Activated CD4-positive, alpha-beta T cell treated with anti-CD3 and anti-CD28 coated beads for 36 hours (primary cell): ENCODE results near the gene M1AP. TPM values are rescaled to one million over a fixed set of nuclear protein-coding genes. Genes with fewer than 3 reads are reported as not detected.

Experiments used
- ATAC-seq: fragments of 200-7000 bp; cut with Tn5 transposase; one replicate; pipeline ENCODE4 v1.10.0; 2021; ENCODE audit warnings: mild to moderate bottlenecking, moderate library complexity
- CTCF ChIA-PET: fragments of 350-600 bp; sonication (Branson Sonifier 250); formaldehyde crosslinking; loops from one replicate; lab custom pipeline; 2021; ENCODE audit warnings: antibody characterized with exemption; lab: Charles Lee
- POLR2A ChIA-PET: fragments of 350-600 bp; sonication (Branson Sonifier 250); formaldehyde crosslinking; loops from one replicate; lab custom pipeline; 2021; ENCODE audit warnings: antibody characterized with exemption, inconsistent platforms; lab: Charles Lee
- DNase-seq: peaks from one replicate; pipeline ENCODE4 v3.0.0-alpha.2; 2020
- H3K27ac Mint-ChIP-seq: one replicate; pipeline ENCODE4 v1.8.0; 2021; ENCODE audit warnings: mixed read lengths
- H3K27me3 Mint-ChIP-seq: one replicate; pipeline ENCODE4 v1.8.0; 2021; ENCODE audit warnings: mixed read lengths
- H3K36me3 Mint-ChIP-seq: one replicate; pipeline ENCODE4 v1.8.0; 2021; ENCODE audit warnings: low read depth, mixed read lengths
- H3K4me1 Mint-ChIP-seq: one replicate; pipeline ENCODE4 v1.8.0; 2021; ENCODE audit warnings: mixed read lengths
- H3K4me3 Mint-ChIP-seq: one replicate; pipeline ENCODE4 v1.8.0; 2021; ENCODE audit warnings: mild to moderate bottlenecking, moderate library complexity, mixed read lengths
- H3K9me3 Mint-ChIP-seq: one replicate; pipeline ENCODE4 v1.8.0; 2021; ENCODE audit warnings: low read depth, mixed read lengths
- intact Hi-C, 2 experiments: fragments of 100-400 bp; cut with DNase I in 1 of 2; cut with micrococcal nuclease in 1 of 2; formaldehyde crosslinking; loops; one replicate each; pipeline versions ENCODE4 v1.14.2 to v1.15.1; 2022 to 2024; cut with DNase I, micrococcal nuclease
- total RNA-seq, 2 experiments: library from RNA; stranded (reverse); gene quantifications; one replicate each; pipeline ENCODE4 v1.2.3, GENCODE V29; 2021

The M1AP gene
- total RNA-seq, 2 experiments from 2014 or later = 0.18 to 0.33 TPM

GRCh38 chr2:74554820-74555531 lies 93.2 kb downstream of the M1AP start:
- H3K4me1 Mint-ChIP-seq = peaks cover 6% of the 10 kb centered on the region

GRCh38 chr2:74553892-74554819 lies 94.0 kb downstream of the M1AP start, which contains the start of the genes DOK1 and LOXL3:
TSS of gene DOK1 (plus strand) at chr2:74554720. CDS start at chr2:74554755, 35 bp downstream.
TSS of gene LOXL3 (minus strand) at chr2:74553942. CDS start at chr2:74552634, 1,308 bp downstream.
- Mint-ChIP-seq H3K9me3 (no peaks in the 10 kb centered on the region), H3K4me3 (peak within 1 kb of the TSS; percentile 91), H3K27me3 (peaks cover 17% of the 10 kb centered on the region), H3K27ac (peak within 1 kb of the TSS; percentile 91), H3K4me1 (peaks cover 9% of the 10 kb centered on the region), H3K36me3 (peaks cover 3% of the 10 kb centered on the region)
- peak; percentile 91 for DNase-seq
- POLR2A ChIA-PET = no interaction called here
- CTCF ChIA-PET = interaction anchor here (0.5 to 1.9 kb wide), 5 partner anchors 18 to 79 kb away, joined by 3 to 8 read pairs (median 3); partner anchors contain the start of gene TTC31
- intact Hi-C loops = loop anchor here (1.0 to 2.0 kb wide), 13 partner anchors 17 to 280 kb away; partner anchors contain the start of genes AUP1 (in 2 of the 2), HTRA2 (in 2 of the 2), TTC31 (in 2 of the 2) and C2orf81 (in 1 of the 2)
- ATAC-seq = peak; percentile 76

More at GRCh38 chr2:74554820-74555531, 93.2 kb downstream of the M1AP start:
- CTCF ChIA-PET = interaction anchor here (0.6 to 1.9 kb wide), 2 partner anchors 30 to 80 kb away, joined by 4 to 8 read pairs; no protein-coding TSS in a partner anchor
- intact Hi-C loops = loop anchor here (1.0 to 2.0 kb wide), 13 partner anchors 16 to 279 kb away; partner anchors contain the start of genes AUP1 (in 2 of the 2), HTRA2 (in 2 of the 2), TTC31 (in 2 of the 2) and C2orf81 (in 1 of the 2)
- H3K4me3 Mint-ChIP-seq = peak overlapping the region; percentile 91
- POLR2A ChIA-PET = no interaction called here
- no peaks in the 10 kb centered on the region for H3K9me3 Mint-ChIP-seq
- peaks cover 13% of the 10 kb centered on the region for H3K27me3 Mint-ChIP-seq
- H3K36me3 Mint-ChIP-seq = peaks cover 3% of the 10 kb centered on the region
- ATAC-seq = peak; percentile 59
- peak; percentile 64 for DNase-seq
- H3K27ac Mint-ChIP-seq = peak overlapping the region; percentile 91

- POLR2A ChIA-PET = no interaction called here
- Mint-ChIP-seq H3K4me1 (peaks cover 12% of the 10 kb centered on the region), H3K27me3 (peaks cover 21% of the 10 kb centered on the region), H3K27ac (peak overlapping the region; percentile 81), H3K36me3 (peaks cover 3% of the 10 kb centered on the region), H3K4me3 (peak overlapping the region; percentile 91), H3K9me3 (no peaks in the 10 kb centered on the region)
- no peak for ATAC-seq
- intact Hi-C loops = no loop called here
- DNase-seq = no peak
- CTCF ChIA-PET = interaction anchor here (1.3 kb wide), 1 partner anchor 70 kb away, joined by 3 read pairs; the partner anchor contains the start of gene TTC31
Observed at GRCh38 chr2:74552914-74553811, 95.0 kb downstream of the M1AP start.

GRCh38 chr2:74551942-74552913 lies 95.9 kb downstream of the M1AP start:
- H3K27ac Mint-ChIP-seq = peak overlapping the region; percentile 2

GRCh38 chr2:74551530-74551929 lies 96.6 kb downstream of the M1AP start:
- ChIA-PET CTCF (interaction anchor here (1.4 kb wide), 1 partner anchor 20 kb away, joined by 4 read pairs; no protein-coding TSS in a partner anchor), POLR2A (no interaction called here)
- DNase-seq (no peak), ATAC-seq (no peak)
- Mint-ChIP-seq H3K27me3 (peaks cover 29% of the 10 kb centered on the region), H3K4me1 (peaks cover 12% of the 10 kb centered on the region), H3K27ac (no peak overlapping the region), H3K36me3 (peaks cover 1% of the 10 kb centered on the region), H3K9me3 (no peaks in the 10 kb centered on the region), H3K4me3 (no peak overlapping the region)
- intact Hi-C loops = no loop called here

More at GRCh38 chr2:74551942-74552913, 95.9 kb downstream of the M1AP start:
- Mint-ChIP-seq H3K27me3 (peaks cover 27% of the 10 kb centered on the region), H3K4me3 (no peak overlapping the region), H3K36me3 (peaks cover 3% of the 10 kb centered on the region), H3K9me3 (no peaks in the 10 kb centered on the region), H3K4me1 (peaks cover 12% of the 10 kb centered on the region)
- no peak for DNase-seq
- CTCF ChIA-PET = interaction anchor here (1.4 kb wide), 1 partner anchor 21 kb away, joined by 4 read pairs; no protein-coding TSS in a partner anchor
- intact Hi-C loops = no loop called here
- no peak for ATAC-seq
- POLR2A ChIA-PET = no interaction called here

- ATAC-seq (no peak), DNase-seq (no peak)
- H3K27me3 Mint-ChIP-seq = peaks cover 30% of the 10 kb centered on the region
- no peaks in the 10 kb centered on the region for H3K9me3 Mint-ChIP-seq
- H3K36me3 Mint-ChIP-seq = no peaks in the 10 kb centered on the region
- H3K27ac Mint-ChIP-seq = no peak overlapping the region
- peaks cover 8% of the 10 kb centered on the region for H3K4me1 Mint-ChIP-seq
- ChIA-PET POLR2A (no interaction called here), CTCF (interaction anchor here (0.6 to 0.7 kb wide), 3 partner anchors 20 to 94 kb away, joined by 3 read pairs; partner anchors contain the start of gene CCDC142)
- no peak overlapping the region for H3K4me3 Mint-ChIP-seq
- intact Hi-C loops = no loop called here
Observed at GRCh38 chr2:74550231-74550630, 97.9 kb downstream of the M1AP start.

GRCh38 chr2:74548900-74549826 lies 99.0 kb downstream of the M1AP start:
- H3K27me3 Mint-ChIP-seq = peaks cover 30% of the 10 kb centered on the region
- ATAC-seq (peak; percentile 61), DNase-seq (peak; percentile 54)

GRCh38 chr2:74548285-74548899 lies 99.7 kb downstream of the M1AP start:
- ChIA-PET CTCF (no interaction called here), POLR2A (no interaction called here)
- ATAC-seq = no peak
- Mint-ChIP-seq H3K27ac (no peak overlapping the region), H3K27me3 (peaks cover 30% of the 10 kb centered on the region), H3K9me3 (no peaks in the 10 kb centered on the region), H3K4me1 (peaks cover 6% of the 10 kb centered on the region), H3K4me3 (peak overlapping the region; percentile 53), H3K36me3 (no peaks in the 10 kb centered on the region)
- intact Hi-C loops = loop anchor here in 1 of 2 experiments (2.0 kb wide), 1 partner anchor 18 kb away; no protein-coding TSS in a partner anchor
- DNase-seq = no peak

More at GRCh38 chr2:74548900-74549826, 99.0 kb downstream of the M1AP start:
- intact Hi-C loops = loop anchor here in 1 of 2 experiments (2.0 kb wide), 1 partner anchor 18 kb away; no protein-coding TSS in a partner anchor
- no peaks in the 10 kb centered on the region for H3K9me3 Mint-ChIP-seq
- H3K4me3 Mint-ChIP-seq = peak overlapping the region; percentile 57
- POLR2A ChIA-PET = no interaction called here
- H3K36me3 Mint-ChIP-seq = no peaks in the 10 kb centered on the region
- CTCF ChIA-PET = interaction anchor here (0.6 kb wide), 1 partner anchor 67 kb away, joined by 3 read pairs; the partner anchor contains the start of gene CCDC142
- H3K4me1 Mint-ChIP-seq = peaks cover 8% of the 10 kb centered on the region
- H3K27ac Mint-ChIP-seq = no peak overlapping the region
